ENCODE measurements around the gene SPTAN1. TPM values are rescaled to one million over a fixed set of nuclear protein-coding genes. Genes with fewer than 3 reads are reported as not detected.

SPTAN1 gene
- total RNA-seq, 1 donor from 2014 or later, result 519 TPM

- no peak for DNase-seq (ENCODE audit: low read depth)
Measured at GRCh38 chr9:128595471-128595870, 43.1 kb downstream of the SPTAN1 start.

GRCh38 chr9:128600099-128600498, 47.7 kb downstream of the SPTAN1 start:
- no peak for DNase-seq (ENCODE audit: low read depth)

- no peak for DNase-seq (ENCODE audit: low read depth)
Measured at GRCh38 chr9:128603697-128604096, 51.3 kb downstream of the SPTAN1 start.

GRCh38 chr9:128607642-128608350, 55.4 kb downstream of the SPTAN1 start:
- peak; percentile 98 for DNase-seq (ENCODE audit: low read depth)

GRCh38 chr9:128610897-128611296, 58.5 kb downstream of the SPTAN1 start:
- no peak for DNase-seq (ENCODE audit: low read depth)

GRCh38 chr9:128611600-128612394, 59.4 kb downstream of the SPTAN1 start:
- DNase-seq (ENCODE audit: low read depth), result no peak

- no peak for DNase-seq (ENCODE audit: low read depth)
Measured at GRCh38 chr9:128614728-128615127, 62.3 kb downstream of the SPTAN1 start.

GRCh38 chr9:128615571-128615970, 63.2 kb downstream of the SPTAN1 start:
- no peak for DNase-seq (ENCODE audit: low read depth)

GRCh38 chr9:128617943-128618342, 65.6 kb downstream of the SPTAN1 start:
- DNase-seq (ENCODE audit: low read depth), result no peak

GRCh38 chr9:128619127-128619526, 66.7 kb downstream of the SPTAN1 start:
- DNase-seq (ENCODE audit: low read depth), result peak; percentile 29

GRCh38 chr9:128619779-128620178, 67.4 kb downstream of the SPTAN1 start:
- peak; percentile 35 for DNase-seq (ENCODE audit: low read depth)

- DNase-seq (ENCODE audit: low read depth), result no peak
Measured at GRCh38 chr9:128621730-128622455, 69.5 kb downstream of the SPTAN1 start.

- no peak for DNase-seq (ENCODE audit: low read depth)
Measured at GRCh38 chr9:128624566-128624965, 72.2 kb downstream of the SPTAN1 start.

- no peak for DNase-seq (ENCODE audit: low read depth)
Measured at GRCh38 chr9:128625391-128626146, 73.2 kb downstream of the SPTAN1 start.

GRCh38 chr9:128626181-128626580, 73.8 kb downstream of the SPTAN1 start:
- no peak for DNase-seq (ENCODE audit: low read depth)

GRCh38 chr9:128627127-128627715, 74.8 kb downstream of the SPTAN1 start:
- DNase-seq (ENCODE audit: low read depth), result no peak

GRCh38 chr9:128627906-128628305, 75.5 kb downstream of the SPTAN1 start:
- DNase-seq (ENCODE audit: low read depth), result no peak

GRCh38 chr9:128628471-128629048, 76.2 kb downstream of the SPTAN1 start:
- no peak for DNase-seq (ENCODE audit: low read depth)

GRCh38 chr9:128629136-128629535, 76.7 kb downstream of the SPTAN1 start:
- DNase-seq (ENCODE audit: low read depth), result no peak

- DNase-seq (ENCODE audit: low read depth), result no peak
Measured at GRCh38 chr9:128629852-128630545, 77.6 kb downstream of the SPTAN1 start.

All from myocyte (in vitro differentiated cells).